ENCODE measurements around the gene BPNT1.

BPNT1 gene

GRCh38 chr1:220012259-220012658 lies 77.3 kb downstream of the BPNT1 start:
- DNase-seq (ENCODE audit: low read depth in 2 of 3, low spot score in 1 of 3) = no peak

- DNase-seq (ENCODE audit: low read depth in 2 of 3, low spot score in 1 of 3) = no peak
These were observed 78.0 kb downstream of the BPNT1 start for GRCh38 chr1:220011620-220012019.
